Measurements from ENCODE around the gene CCDC152. TPM values are rescaled to one million over a fixed set of nuclear protein-coding genes. Genes with fewer than 3 reads are reported as not detected.

The CCDC152 gene
- total RNA-seq, 4 donors from 2014 or later: 0.13 to 1.1 (median 0.65) TPM

- no peak overlapping the region for H3K27ac ChIP-seq
- intact Hi-C loops (cut with DNase I; ENCODE audit: low total_unique reads) (loop anchor here (5.0 to 10.0 kb wide), 4 partner anchors 456 to 911 kb away; partner anchors contain the start of gene FBXO4), in situ Hi-C loops (cut with MboI; ENCODE audit: low sequenced_read_pairs in 4 of 4) (loop anchor here (10.0 to 25.0 kb wide), 4 partner anchors 343 to 906 kb away; partner anchors contain the start of genes GHR (in 2 of the 4) and OXCT1 (in 2 of the 4))
- TF ChIP-seq CTCF (IDR thresholded peaks at IDR 0.05 in 4 of 5, conservative IDR thresholded peaks at IDR 0.05 in 1 of 5): no peak
- TF ChIP-seq POLR2A (IDR thresholded peaks at IDR 0.05): no peak
- no peaks in the 10 kb centered on the region for H3K9me3 ChIP-seq
- H3K4me1 ChIP-seq: peaks cover 6% of the 10 kb centered on the region in 2 donors
- no peak overlapping the region for H3K4me3 ChIP-seq
- H3K27me3 ChIP-seq: no peaks in the 10 kb centered on the region
- H3K36me3 ChIP-seq: no peaks in the 10 kb centered on the region
- ATAC-seq (no peak), DNase-seq (no peak)
Observed at GRCh38 chr5:42768106-42768504, 11.5 kb downstream of the CCDC152 start.

- Histone ChIP-seq H3K27ac (no peak overlapping the region), H3K9me3 (no peaks in the 10 kb centered on the region), H3K4me1 (peaks cover 6% of the 10 kb centered on the region in 2 donors), H3K4me3 (no peak overlapping the region), H3K27me3 (no peaks in the 10 kb centered on the region), H3K36me3 (no peaks in the 10 kb centered on the region)
- ATAC-seq (no peak), DNase-seq (no peak)
- intact Hi-C loops (cut with DNase I; ENCODE audit: low total_unique reads) (no loop called here), in situ Hi-C loops (cut with MboI; ENCODE audit: low sequenced_read_pairs in 4 of 4) (loop anchor here (5.0 to 25.0 kb wide), 4 partner anchors 358 to 915 kb away; partner anchors contain the start of genes OXCT1 (in 2 of the 4) and GHR (in 1 of the 4))
- TF ChIP-seq POLR2A (IDR thresholded peaks at IDR 0.05) (no peak), CTCF (IDR thresholded peaks at IDR 0.05 in 4 of 5, conservative IDR thresholded peaks at IDR 0.05 in 1 of 5) (no peak)
Observed at GRCh38 chr5:42770003-42770402, 13.4 kb downstream of the CCDC152 start.

- H3K4me1 ChIP-seq: peaks cover 6% of the 10 kb centered on the region in 2 donors
- in situ Hi-C loops (cut with MboI; ENCODE audit: low sequenced_read_pairs in 4 of 4) (loop anchor here (5.0 to 25.0 kb wide), 4 partner anchors 360 to 918 kb away; partner anchors contain the start of genes OXCT1 (in 2 of the 4) and GHR (in 1 of the 4)), intact Hi-C loops (cut with DNase I; ENCODE audit: low total_unique reads) (no loop called here)
- TF ChIP-seq POLR2A (IDR thresholded peaks at IDR 0.05) (no peak), CTCF (IDR thresholded peaks at IDR 0.05 in 4 of 5, conservative IDR thresholded peaks at IDR 0.05 in 1 of 5) (no peak)
- H3K9me3 ChIP-seq: no peaks in the 10 kb centered on the region
- H3K36me3 ChIP-seq: no peaks in the 10 kb centered on the region
- DNase-seq: peak; percentile 5 to 15
- no peak overlapping the region for H3K27ac ChIP-seq
- no peak for ATAC-seq
- peak overlapping the region; percentile 13 to 38 (median 34) for H3K4me3 ChIP-seq
- no peaks in the 10 kb centered on the region for H3K27me3 ChIP-seq
Observed at GRCh38 chr5:42772265-42772993, 15.8 kb downstream of the CCDC152 start.

- DNase-seq (no peak), ATAC-seq (no peak)
- no peak overlapping the region for H3K27ac ChIP-seq
- H3K9me3 ChIP-seq: no peaks in the 10 kb centered on the region
- H3K27me3 ChIP-seq: no peaks in the 10 kb centered on the region
- no peaks in the 10 kb centered on the region for H3K4me1 ChIP-seq
- TF ChIP-seq CTCF (IDR thresholded peaks at IDR 0.05 in 4 of 5, conservative IDR thresholded peaks at IDR 0.05 in 1 of 5): no peak
- no peak for TF ChIP-seq POLR2A (IDR thresholded peaks at IDR 0.05)
- no peak overlapping the region for H3K4me3 ChIP-seq
- intact Hi-C loops (cut with DNase I; ENCODE audit: low total_unique reads): no loop called here
- no peaks in the 10 kb centered on the region for H3K36me3 ChIP-seq
- in situ Hi-C loops (cut with MboI; ENCODE audit: low sequenced_read_pairs in 4 of 4): loop anchor here in 2 of 4 donors (10.0 to 25.0 kb wide), 2 partner anchors 108 to 924 kb away; no protein-coding TSS in a partner anchor
Observed at GRCh38 chr5:42779083-42779482, 22.5 kb downstream of the CCDC152 start.

All from gastrocnemius medialis (tissue), 4 donors.